ENCODE measurements around the gene SRP19. TPM values are rescaled to one million over a fixed set of nuclear protein-coding genes. Genes with fewer than 3 reads are reported as not detected.
"Not testable (repeated sequence)": the region's sequence is repeated elsewhere in the genome, so short reads cannot be mapped to it uniquely, and the experiment has no call there.

SRP19 gene
- total RNA-seq, 1 donor from 2014 or later, result 62.0 TPM

DNA sequence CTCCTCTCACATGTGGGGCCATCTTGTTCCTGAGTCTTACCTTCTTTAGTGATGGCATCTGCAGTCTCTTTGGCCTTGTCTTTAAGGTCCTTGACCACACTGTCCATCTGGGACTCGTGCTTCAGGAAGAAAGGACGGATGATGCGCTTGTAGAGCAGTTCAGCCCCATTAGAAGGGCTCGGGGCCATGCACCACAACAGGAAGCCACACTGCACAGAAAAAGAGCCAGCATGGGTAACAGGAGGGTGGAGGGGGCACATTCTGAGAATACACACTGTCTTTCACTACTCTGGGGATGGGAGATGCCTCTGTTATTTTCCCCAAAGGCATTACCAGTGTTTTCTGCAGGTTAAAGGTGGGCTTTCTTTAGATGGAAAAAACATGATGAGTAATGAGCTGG lies 25.9 kb downstream of the SRP19 start:
- no peak for DNase-seq (ENCODE audit: low spot score, unreplicated experiment)
- Mint-ChIP-seq H3K9me3 (ENCODE audit: low read depth) (no peaks in the 10 kb centered on the region), H3K36me3 (ENCODE audit: insufficient read depth) (peaks cover 15% of the 10 kb centered on the region), H3K4me1 (ENCODE audit: low read depth) (no peaks in the 10 kb centered on the region), H3K4me3 (ENCODE audit: low read depth) (no peak overlapping the region), H3K27me3 (no peaks in the 10 kb centered on the region), H3K27ac (no peak overlapping the region)
- no peak for TF ChIP-seq CTCF (IDR thresholded peaks at IDR 0.05; ENCODE audit: unreplicated experiment)

GRCh38 chr5:112892066-112892465 lies 31.0 kb downstream of the SRP19 start:
- not testable (repeated sequence) for H3K4me3 Mint-ChIP-seq (ENCODE audit: low read depth); H3K27me3 Mint-ChIP-seq; DNase-seq (ENCODE audit: low spot score, unreplicated experiment); H3K9me3 Mint-ChIP-seq (ENCODE audit: low read depth); H3K27ac Mint-ChIP-seq; H3K4me1 Mint-ChIP-seq (ENCODE audit: low read depth)
- H3K36me3 Mint-ChIP-seq (ENCODE audit: insufficient read depth), result peaks cover 10% of the 10 kb centered on the region

GRCh38 chr5:112892776-112893175 lies 31.7 kb downstream of the SRP19 start:
- H3K4me3 Mint-ChIP-seq (ENCODE audit: low read depth), result no peak overlapping the region
- no peaks in the 10 kb centered on the region for H3K4me1 Mint-ChIP-seq (ENCODE audit: low read depth)
- no peak for TF ChIP-seq CTCF (IDR thresholded peaks at IDR 0.05; ENCODE audit: unreplicated experiment)

GRCh38 chr5:112895682-112896081 lies 34.6 kb downstream of the SRP19 start:
- peaks cover 18% of the 10 kb centered on the region for H3K36me3 Mint-ChIP-seq (ENCODE audit: insufficient read depth)
- H3K27me3 Mint-ChIP-seq, result no peaks in the 10 kb centered on the region
- no peak overlapping the region for H3K27ac Mint-ChIP-seq
- H3K4me1 Mint-ChIP-seq (ENCODE audit: low read depth), result no peaks in the 10 kb centered on the region
- DNase-seq (ENCODE audit: low spot score, unreplicated experiment), result no peak
- TF ChIP-seq CTCF (IDR thresholded peaks at IDR 0.05; ENCODE audit: unreplicated experiment), result no peak
- no peaks in the 10 kb centered on the region for H3K9me3 Mint-ChIP-seq (ENCODE audit: low read depth)
- no peak overlapping the region for H3K4me3 Mint-ChIP-seq (ENCODE audit: low read depth)

More at GRCh38 chr5:112892776-112893175, 31.7 kb downstream of the SRP19 start:
- no peak for DNase-seq (ENCODE audit: low spot score, unreplicated experiment)
- no peak overlapping the region for H3K27ac Mint-ChIP-seq
- no peaks in the 10 kb centered on the region for H3K9me3 Mint-ChIP-seq (ENCODE audit: low read depth)
- peaks cover 10% of the 10 kb centered on the region for H3K36me3 Mint-ChIP-seq (ENCODE audit: insufficient read depth)
- no peaks in the 10 kb centered on the region for H3K27me3 Mint-ChIP-seq

GRCh38 chr5:112902561-112902960 lies 41.5 kb downstream of the SRP19 start:
- no peaks in the 10 kb centered on the region for H3K27me3 Mint-ChIP-seq
- no peak overlapping the region for H3K27ac Mint-ChIP-seq
- DNase-seq (ENCODE audit: low spot score, unreplicated experiment), result no peak
- TF ChIP-seq CTCF (IDR thresholded peaks at IDR 0.05; ENCODE audit: unreplicated experiment), result no peak
- no peaks in the 10 kb centered on the region for H3K4me1 Mint-ChIP-seq (ENCODE audit: low read depth)
- peaks cover 18% of the 10 kb centered on the region for H3K36me3 Mint-ChIP-seq (ENCODE audit: insufficient read depth)
- no peaks in the 10 kb centered on the region for H3K9me3 Mint-ChIP-seq (ENCODE audit: low read depth)
- H3K4me3 Mint-ChIP-seq (ENCODE audit: low read depth), result no peak overlapping the region

GRCh38 chr5:112904996-112905395 lies 43.9 kb downstream of the SRP19 start:
- H3K36me3 Mint-ChIP-seq (ENCODE audit: insufficient read depth); H3K27ac Mint-ChIP-seq; H3K9me3 Mint-ChIP-seq (ENCODE audit: low read depth); H3K27me3 Mint-ChIP-seq; H3K4me3 Mint-ChIP-seq (ENCODE audit: low read depth); DNase-seq (ENCODE audit: low spot score, unreplicated experiment); H3K4me1 Mint-ChIP-seq (ENCODE audit: low read depth): not testable (repeated sequence)

Data from progenitor cell of endocrine pancreas (in vitro differentiated cells).